GM23248 (cell line): ENCODE measurements around the gene TEKTIP1. TPM values are rescaled to one million over a fixed set of nuclear protein-coding genes. Genes with fewer than 3 reads are reported as not detected.
A peak's percentile ranks its signal among the peaks of the same experiment; 100 is the strongest.

Source experiments
- DNase-seq: peaks from one replicate; pipeline ENCODE4 v3.0.0-alpha.2; 2015
- H2AFZ ChIP-seq: fragments of 200-600 bp; sonication (generic); 2 replicates; pipeline ENCODE4 v1.6.1; 2016; ENCODE audit warnings: antibody characterized with exemption
- H3F3A ChIP-seq: fragments of 200-600 bp; sonication (generic); 2 replicates; pipeline ENCODE4 v1.6.1; 2016; ENCODE audit warnings: mild to moderate bottlenecking, antibody characterized with exemption, mixed run types; ENCODE audit not compliant: insufficient read depth
- H3K27ac ChIP-seq: fragments of 200-600 bp; sonication (generic); 2 replicates; pipeline ENCODE4 v1.5.1; 2016; ENCODE audit warnings: mild to moderate bottlenecking
- H3K27me3 ChIP-seq: fragments of 200-600 bp; sonication (generic); replicated peaks from 2 replicates; pipeline ENCODE4 v1.6.1; 2016; ENCODE audit warnings: mild to moderate bottlenecking; ENCODE audit not compliant: insufficient read depth
- H3K36me3 ChIP-seq: fragments of 200-600 bp; sonication (generic); 2 replicates; pipeline ENCODE4 v1.6.1; 2016; ENCODE audit warnings: low read depth, mild to moderate bottlenecking
- H3K4me1 ChIP-seq: fragments of 200-600 bp; sonication (generic); 2 replicates; pipeline ENCODE4 v1.6.1; 2016; ENCODE audit warnings: mild to moderate bottlenecking; ENCODE audit not compliant: insufficient read depth
- H3K4me2 ChIP-seq: fragments of 200-600 bp; sonication (generic); one replicate; pipeline ENCODE4 v1.6.1; 2016; ENCODE audit warnings: mild to moderate bottlenecking; ENCODE audit not compliant: unreplicated experiment
- H3K4me3 ChIP-seq: fragments of 200-600 bp; sonication (generic); 2 replicates; pipeline ENCODE4 v1.5.1; 2016; ENCODE audit warnings: mild to moderate bottlenecking
- H3K79me2 ChIP-seq: fragments of 200-600 bp; sonication (generic); 2 replicates; pipeline ENCODE4 v1.6.1; 2016; ENCODE audit warnings: mild to moderate bottlenecking; ENCODE audit not compliant: insufficient read depth
- H3K9ac ChIP-seq: fragments of 200-600 bp; sonication (generic); 2 replicates; pipeline ENCODE4 v1.6.1; 2016; ENCODE audit warnings: mild to moderate bottlenecking
- H3K9me2 ChIP-seq: fragments of 200-600 bp; sonication (generic); 2 replicates; pipeline ENCODE4 v1.6.1; 2016; ENCODE audit warnings: mixed run types, mild to moderate bottlenecking, moderate library complexity; ENCODE audit not compliant: insufficient read depth
- H3K9me3 ChIP-seq: fragments of 200-600 bp; sonication (generic); one replicate; pipeline ENCODE4 v1.6.1; 2017; ENCODE audit warnings: low read depth
- H4K20me1 ChIP-seq: fragments of 200-600 bp; sonication (generic); 2 replicates; pipeline ENCODE4 v1.6.0; 2016; ENCODE audit not compliant: insufficient read depth
- EZH2 ChIP-seq: fragments of 200-600 bp; sonication (generic); IDR thresholded peaks from 2 replicates; pipeline ENCODE4 v1.6.1; 2018; ENCODE audit warnings: antibody characterized with exemption, mild to moderate bottlenecking; ENCODE audit not compliant: insufficient read depth, poor library complexity, severe bottlenecking
- EZH2phosphoT487 ChIP-seq: fragments of 200-600 bp; sonication (generic); IDR thresholded peaks from 2 replicates; pipeline ENCODE4 v1.6.1; 2018; ENCODE audit warnings: antibody characterized with exemption, moderate library complexity, mild to moderate bottlenecking, low read depth; ENCODE audit not compliant: insufficient read depth
- WGBS, 2 experiments: methylation state at CpG; one replicate each; pipeline ENCODE4 v1.1.6; 2015 to 2017; ENCODE audit warnings: low lambda C conversion rate in 2 of 2, low coverage in 1 of 2; ENCODE audit errors: missing lambda C conversion rate in 2 of 2; 5-methylcytosine and 5-hydroxymethylcytosine counted together
- in situ Hi-C: fragments of 300-500 bp; cut with MboI; formaldehyde crosslinking; loops from 2 replicates; pipeline ENCODE4 v1.15.0; 2020
- polyA plus RNA-seq: library from polyadenylated mRNA; unstranded; fragments of >200 nt; fragmentation: Nextera tagmentation; extraction: Ambion mirVana; gene quantifications from 2 replicates; pipeline ENCODE4 v1.2.1, GENCODE V29; 2016
- total RNA-seq: library from RNA; depleted of rRNA; stranded (reverse); fragments of >200 nt; shearing (Covaris generic); gene quantifications from 2 replicates; pipeline ENCODE4 v1.2.3, GENCODE V29; 2014

TEKTIP1 gene
- total and polyA plus RNA-seq, 2 experiments from 2014 or later: not detected

- Histone ChIP-seq H3K9me3 (no peaks in the 10 kb centered on the region), H3K36me3 (no peaks in the 10 kb centered on the region), H3K4me2 (no peak overlapping the region), H3F3A (no peaks in the 10 kb centered on the region), H3K4me3 (no peak overlapping the region), H2AFZ (no peak overlapping the region), H4K20me1 (no peaks in the 10 kb centered on the region), H3K9me2 (no peaks in the 10 kb centered on the region), H3K9ac (no peak overlapping the region), H3K79me2 (peaks cover 42% of the 10 kb centered on the region), H3K27ac (no peak overlapping the region), H3K27me3 (no peaks in the 10 kb centered on the region), H3K4me1 (no peaks in the 10 kb centered on the region)
- TF ChIP-seq EZH2phosphoT487 (no peak), EZH2 (no peak)
- 77 to 86% methylated on average over 13 of the region's 13 CpGs for WGBS, 2 experiments
- peak; percentile 24 for DNase-seq
- in situ Hi-C loops: no loop called here
Observed at GRCh38 chr19:3503036-3503572, 35.9 kb upstream of the TEKTIP1 start.

DNA sequence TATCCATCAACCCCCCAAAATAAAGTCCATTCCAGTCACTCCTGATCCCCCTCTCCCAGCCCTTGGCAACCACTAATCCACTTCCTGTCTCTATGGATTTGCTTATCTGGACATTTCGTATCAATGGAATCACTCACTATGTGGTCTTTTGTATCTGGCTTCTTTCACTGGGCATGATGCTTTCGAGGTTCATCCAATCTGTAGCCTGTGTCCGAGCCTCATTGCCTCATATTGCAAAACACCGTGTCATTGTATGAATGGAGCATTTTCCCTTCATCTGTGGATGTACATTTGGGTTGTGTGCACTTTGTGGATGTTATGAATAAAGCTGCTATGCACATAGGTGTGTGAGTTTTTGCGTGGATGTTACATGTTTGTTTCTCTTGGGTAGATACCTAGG lies 34.2 kb upstream of the TEKTIP1 start:
- no peaks in the 10 kb centered on the region for H3K9me2 ChIP-seq
- no peaks in the 10 kb centered on the region for H4K20me1 ChIP-seq
- H3K4me2 ChIP-seq: no peak overlapping the region
- H3K4me1 ChIP-seq: peaks cover 8% of the 10 kb centered on the region; the same call in 1 of the 2 replicates
- TF ChIP-seq EZH2phosphoT487: no peak
- TF ChIP-seq EZH2: no peak
- H3K9me3 ChIP-seq: no peaks in the 10 kb centered on the region
- peaks cover 42% of the 10 kb centered on the region for H3K79me2 ChIP-seq
- H3K4me3 ChIP-seq: no peak overlapping the region
- no peak overlapping the region for H3K27ac ChIP-seq
- H3K27me3 ChIP-seq: no peaks in the 10 kb centered on the region
- 93 to 95% methylated on average over 5 of the region's 5 CpGs for WGBS, 2 experiments
- peaks cover 6% of the 10 kb centered on the region; the same call in 1 of the 2 replicates for H3F3A ChIP-seq
- peak overlapping the region; percentile 96; the same call in 1 of the 2 replicates for H2AFZ ChIP-seq
- no peak for DNase-seq
- no peak overlapping the region for H3K9ac ChIP-seq
- in situ Hi-C loops: no loop called here
- H3K36me3 ChIP-seq: no peaks in the 10 kb centered on the region

GRCh38 chr19:3505598-3506383 lies 33.2 kb upstream of the TEKTIP1 start, which contains the start of gene FZR1:
Gene FZR1 (plus strand): TSS chr19:3506311. CDS start chr19:3522990, 16,679 bp downstream.
- TF ChIP-seq EZH2 (no peak), EZH2phosphoT487 (no peak)
- Histone ChIP-seq H3K36me3 (no peaks in the 10 kb centered on the region), H3K9me2 (no peaks in the 10 kb centered on the region), H3K4me1 (peaks cover 8% of the 10 kb centered on the region; the same call in 1 of the 2 replicates), H3K9ac (peak within 1 kb of the TSS; percentile 93), H3K27me3 (no peaks in the 10 kb centered on the region), H3K27ac (peak within 1 kb of the TSS; percentile 76), H3K79me2 (peaks cover 45% of the 10 kb centered on the region), H3K4me3 (peak within 1 kb of the TSS; percentile 87), H2AFZ (peak within 1 kb of the TSS; percentile 96), H3F3A (peaks cover 6% of the 10 kb centered on the region; the same call in 1 of the 2 replicates), H3K9me3 (no peaks in the 10 kb centered on the region), H4K20me1 (no peaks in the 10 kb centered on the region), H3K4me2 (peak within 1 kb of the TSS; percentile 89)
- DNase-seq: peak; percentile 100
- 2 to 4% methylated on average over 40 to 62 of the region's 79 CpGs for WGBS, 2 experiments
- in situ Hi-C loops: no loop called here

- Histone ChIP-seq H3K27me3 (no peaks in the 10 kb centered on the region), H3K9ac (peak overlapping the region; percentile 93), H3K4me2 (peak overlapping the region; percentile 89), H3K9me3 (no peaks in the 10 kb centered on the region), H3K4me1 (peaks cover 8% of the 10 kb centered on the region; the same call in 1 of the 2 replicates), H3K79me2 (peaks cover 54% of the 10 kb centered on the region), H3K36me3 (no peaks in the 10 kb centered on the region), H3K27ac (peak overlapping the region; percentile 51), H3K4me3 (peak overlapping the region; percentile 87), H3K9me2 (no peaks in the 10 kb centered on the region), H2AFZ (peak overlapping the region; percentile 70), H3F3A (peaks cover 6% of the 10 kb centered on the region; the same call in 1 of the 2 replicates), H4K20me1 (no peaks in the 10 kb centered on the region)
- TF ChIP-seq EZH2phosphoT487: no peak
- TF ChIP-seq EZH2: no peak
- peak; percentile 67 for DNase-seq
- WGBS, 2 experiments: 2% methylated on average over 25 to 58 of the region's 69 CpGs
- in situ Hi-C loops: no loop called here
Observed at GRCh38 chr19:3506384-3507340, 32.3 kb upstream of the TEKTIP1 start.
